ENCODE measurements around the gene ZGRF1. TPM values are rescaled to one million over a fixed set of nuclear protein-coding genes. Genes with fewer than 3 reads are reported as not detected.

The ZGRF1 gene
- total and polyA plus RNA-seq, 9 donors: 1.5 to 6.1 (median 4.5) TPM

DNA sequence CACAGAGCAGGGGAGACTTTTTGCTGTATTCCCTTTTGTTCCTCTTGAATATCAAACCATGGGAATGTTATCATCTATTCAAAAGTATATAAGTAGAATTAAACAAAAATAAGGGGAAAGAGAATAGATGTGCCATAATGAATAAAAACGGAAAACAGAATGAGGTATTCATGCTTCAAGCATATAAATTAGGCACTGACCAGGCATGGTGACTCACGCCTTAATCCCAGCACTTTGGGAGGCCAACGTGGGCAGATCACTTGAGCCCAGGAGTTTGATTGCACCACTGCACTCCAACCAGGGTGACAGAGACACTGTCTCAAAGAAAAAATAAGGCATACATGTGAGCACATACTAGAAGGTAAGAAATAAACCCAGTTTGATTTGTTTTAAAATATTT is 104.4 kb downstream of the ZGRF1 start:
- Histone ChIP-seq H3K4me3 (no peak overlapping the region), H3K9me3 (peaks cover 0 to 3% of the 10 kb centered on the region in 2 donors), H3K4me1 (ENCODE audit: insufficient read depth) (no peaks in the 10 kb centered on the region), H3K36me3 (no peaks in the 10 kb centered on the region), H3K27me3 (no peaks in the 10 kb centered on the region), H3K27ac (no peak overlapping the region)
- intact Hi-C loops (cut with DNase I): no loop called here
- no peak for DNase-seq
- TF ChIP-seq POLR2A (IDR thresholded peaks at IDR 0.05) (no peak), EP300 (IDR thresholded peaks at IDR 0.05) (no peak)
- TF ChIP-seq, protein P1, sequence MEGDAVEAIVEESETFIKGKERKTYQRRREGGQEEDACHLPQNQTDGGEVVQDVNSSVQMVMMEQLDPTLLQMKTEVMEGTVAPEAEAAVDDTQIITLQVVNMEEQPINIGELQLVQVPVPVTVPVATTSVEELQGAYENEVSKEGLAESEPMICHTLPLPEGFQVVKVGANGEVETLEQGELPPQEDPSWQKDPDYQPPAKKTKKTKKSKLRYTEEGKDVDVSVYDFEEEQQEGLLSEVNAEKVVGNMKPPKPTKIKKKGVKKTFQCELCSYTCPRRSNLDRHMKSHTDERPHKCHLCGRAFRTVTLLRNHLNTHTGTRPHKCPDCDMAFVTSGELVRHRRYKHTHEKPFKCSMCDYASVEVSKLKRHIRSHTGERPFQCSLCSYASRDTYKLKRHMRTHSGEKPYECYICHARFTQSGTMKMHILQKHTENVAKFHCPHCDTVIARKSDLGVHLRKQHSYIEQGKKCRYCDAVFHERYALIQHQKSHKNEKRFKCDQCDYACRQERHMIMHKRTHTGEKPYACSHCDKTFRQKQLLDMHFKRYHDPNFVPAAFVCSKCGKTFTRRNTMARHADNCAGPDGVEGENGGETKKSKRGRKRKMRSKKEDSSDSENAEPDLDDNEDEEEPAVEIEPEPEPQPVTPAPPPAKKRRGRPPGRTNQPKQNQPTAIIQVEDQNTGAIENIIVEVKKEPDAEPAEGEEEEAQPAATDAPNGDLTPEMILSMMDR (IDR thresholded peaks at IDR 0.05): no peak
- 71 to 73% (median 73%) methylated on average over 3 of the region's 3 CpGs for WGBS, 3 donors

DNA sequence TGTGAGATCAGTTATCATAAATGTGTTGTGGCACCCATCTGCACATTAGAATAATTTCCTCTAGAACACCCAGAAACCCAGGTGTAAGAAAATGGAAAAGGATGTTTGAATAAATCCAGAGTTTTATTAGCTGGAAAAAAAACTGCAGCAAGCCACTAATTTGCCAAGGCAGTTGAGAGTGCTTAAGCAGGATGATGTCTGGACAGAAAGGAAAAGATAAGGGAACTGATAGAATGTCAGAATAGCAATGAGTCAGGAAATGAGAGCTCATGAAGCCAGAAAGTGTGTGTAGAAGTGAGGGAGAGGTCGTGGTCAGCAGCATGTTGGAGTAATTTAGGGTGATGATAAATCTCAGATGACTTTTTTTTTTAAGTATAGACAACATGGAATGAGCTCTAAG is 105.6 kb downstream of the ZGRF1 start:
- Histone ChIP-seq H3K9me3 (peaks cover 0 to 3% of the 10 kb centered on the region in 2 donors), H3K36me3 (no peaks in the 10 kb centered on the region), H3K4me3 (no peak overlapping the region), H3K4me1 (ENCODE audit: insufficient read depth) (no peaks in the 10 kb centered on the region), H3K27me3 (no peaks in the 10 kb centered on the region), H3K27ac (no peak overlapping the region)
- no peak for DNase-seq
- no peak for TF ChIP-seq POLR2A (IDR thresholded peaks at IDR 0.05)
- TF ChIP-seq, protein P1 (IDR thresholded peaks at IDR 0.05): no peak
- TF ChIP-seq EP300 (IDR thresholded peaks at IDR 0.05): no peak
- 27 to 35% (median 27%) methylated on average over 1 of the region's 1 CpG for WGBS, 3 donors
- intact Hi-C loops (cut with DNase I): no loop called here

DNA sequence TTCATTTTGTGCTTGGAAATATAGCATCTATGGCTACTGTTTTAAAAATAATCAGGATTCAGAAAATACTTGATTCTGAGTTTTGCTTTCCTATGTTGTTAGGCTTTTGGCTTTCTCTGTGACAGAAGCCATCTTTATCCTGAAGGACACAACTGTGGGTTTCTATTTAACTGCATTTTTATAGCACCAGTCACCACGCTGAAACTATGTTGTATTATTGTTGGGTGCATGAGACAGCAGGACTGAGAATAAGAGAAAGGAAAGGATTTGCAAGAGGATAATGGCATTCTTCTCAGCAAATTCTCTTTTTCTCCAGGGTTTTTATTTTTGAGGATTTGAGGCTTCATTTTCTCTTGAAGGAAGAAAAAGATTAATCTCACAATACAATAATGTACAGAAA is 110.6 kb downstream of the ZGRF1 start:
- H3K36me3 ChIP-seq: no peaks in the 10 kb centered on the region
- H3K27me3 ChIP-seq: no peaks in the 10 kb centered on the region
- intact Hi-C loops (cut with DNase I): loop anchor here in 2 of 4 donors (10.0 kb wide), 2 partner anchors 311 to 421 kb away; no protein-coding TSS in a partner anchor
- TF ChIP-seq POLR2A (IDR thresholded peaks at IDR 0.05): no peak
- TF ChIP-seq EP300 (IDR thresholded peaks at IDR 0.05): no peak
- TF ChIP-seq, protein P1 (IDR thresholded peaks at IDR 0.05): no peak
- H3K9me3 ChIP-seq: peaks cover 0 to 4% of the 10 kb centered on the region in 2 donors
- DNase-seq: no peak
- H3K4me1 ChIP-seq (ENCODE audit: insufficient read depth): peaks cover 2% of the 10 kb centered on the region
- 32 to 54% (median 48%) methylated on average over 1 of the region's 1 CpG for WGBS, 3 donors
- no peak overlapping the region for H3K27ac ChIP-seq
- H3K4me3 ChIP-seq: no peak overlapping the region

DNA sequence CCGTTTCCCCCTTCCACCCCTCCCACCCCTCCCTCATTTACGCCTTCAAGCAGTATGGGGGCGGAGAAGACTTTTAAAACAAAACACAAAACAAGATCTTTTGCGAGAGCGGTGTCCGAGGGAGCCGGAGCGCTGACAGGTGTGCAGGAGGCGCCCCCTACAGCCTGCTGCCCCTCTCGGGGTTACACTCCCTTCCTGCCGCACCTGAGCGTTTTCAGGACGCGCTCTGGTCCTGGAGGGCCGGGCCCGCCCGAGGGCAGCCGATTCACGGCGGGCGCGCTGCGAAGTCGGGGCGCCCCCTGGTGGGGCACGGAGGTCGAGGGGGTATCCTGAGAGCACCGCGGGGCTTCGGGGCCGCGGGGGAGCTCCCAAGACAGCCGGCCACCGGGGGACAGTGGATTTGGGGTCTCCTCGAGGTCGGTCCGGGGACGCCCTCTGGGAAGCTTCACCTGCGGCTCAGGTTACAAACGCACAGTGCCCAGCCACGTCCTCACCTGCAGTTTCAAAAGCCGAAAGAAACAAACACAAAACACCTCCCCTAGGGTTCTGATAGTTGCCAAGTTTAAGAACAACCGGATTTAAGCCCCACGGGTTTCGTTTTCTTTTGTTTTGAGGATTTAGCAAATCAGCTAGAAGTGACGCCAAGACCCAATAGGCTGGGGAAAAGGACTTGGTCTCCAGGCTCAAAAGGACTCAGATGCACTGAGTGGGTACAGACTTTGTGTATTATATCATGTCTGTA is 112.8 kb downstream of the ZGRF1 start:
- Histone ChIP-seq H3K27ac (no peak overlapping the region), H3K9me3 (peaks cover 0 to 8% of the 10 kb centered on the region in 2 donors), H3K27me3 (peaks cover 6% of the 10 kb centered on the region), H3K36me3 (no peaks in the 10 kb centered on the region), H3K4me1 (ENCODE audit: insufficient read depth) (peaks cover 2% of the 10 kb centered on the region), H3K4me3 (peak overlapping the region; percentile 25)
- TF ChIP-seq POLR2A (IDR thresholded peaks at IDR 0.05): no peak
- TF ChIP-seq, protein P1 (IDR thresholded peaks at IDR 0.05): peak; percentile 27 to 39 (median 28)
- no peak for TF ChIP-seq EP300 (IDR thresholded peaks at IDR 0.05)
- intact Hi-C loops (cut with DNase I): loop anchor here in 2 of 4 donors (10.0 kb wide), 2 partner anchors 309 to 419 kb away; no protein-coding TSS in a partner anchor
- DNase-seq: peak; percentile 37 to 68 (median 47)
- WGBS, 3 donors: 1 to 3% (median 2%) methylated on average over 39 to 46 of the region's 46 CpGs
